Smooth muscle cell (in vitro differentiated cells): ENCODE measurements around the gene SBF2. TPM values are rescaled to one million over a fixed set of nuclear protein-coding genes. Genes with fewer than 3 reads are reported as not detected.

Source experiments
- DNase-seq: peaks from one replicate; lab custom pipeline; 2025; ENCODE audit not compliant: unreplicated experiment; lab: John Stamatoyannopoulos, UW
- H2AFZ ChIP-seq: fragments of 200-600 bp; sonication (generic); 2 replicates; pipeline ENCODE4 v1.6.0; 2016; ENCODE audit warnings: antibody characterized with exemption, low read depth, mild to moderate bottlenecking
- H3F3A ChIP-seq: fragments of 200-600 bp; sonication (generic); 2 replicates; pipeline ENCODE4 v1.6.0; 2017; ENCODE audit warnings: antibody characterized with exemption, low read depth
- H3K27ac ChIP-seq: fragments of 200-600 bp; sonication (generic); 2 replicates; pipeline ENCODE4 v1.5.1; 2016; ENCODE audit warnings: low read depth, mild to moderate bottlenecking
- H3K27me3 ChIP-seq: fragments of 200-600 bp; sonication (generic); 2 replicates; pipeline ENCODE4 v1.6.1; 2016; ENCODE audit warnings: low read depth, mild to moderate bottlenecking
- H3K36me3 ChIP-seq: fragments of 200-600 bp; sonication (generic); 2 replicates; pipeline ENCODE4 v1.5.1; 2016; ENCODE audit warnings: low read depth
- H3K4me1 ChIP-seq: fragments of 200-600 bp; sonication (generic); 2 replicates; pipeline ENCODE4 v1.5.1; 2016; ENCODE audit warnings: low read depth
- H3K4me2 ChIP-seq: fragments of 200-600 bp; sonication (generic); 2 replicates; pipeline ENCODE4 v1.6.0; 2016; ENCODE audit warnings: mild to moderate bottlenecking
- H3K4me3 ChIP-seq: fragments of 200-600 bp; sonication (generic); 2 replicates; pipeline ENCODE4 v1.5.1; 2016; ENCODE audit warnings: mild to moderate bottlenecking
- H3K79me2 ChIP-seq: fragments of 200-600 bp; sonication (generic); 2 replicates; pipeline ENCODE4 v1.6.0; 2016; ENCODE audit warnings: low read depth, mild to moderate bottlenecking
- H3K9ac ChIP-seq: fragments of 200-600 bp; sonication (generic); 2 replicates; pipeline ENCODE4 v1.6.0; 2016; ENCODE audit warnings: low read depth
- H3K9me3 ChIP-seq: fragments of 200-600 bp; sonication (generic); replicated peaks from 2 replicates; pipeline ENCODE4 v1.5.1; 2016; ENCODE audit warnings: low read depth
- H4K20me1 ChIP-seq: fragments of 200-600 bp; sonication (generic); 2 replicates; pipeline ENCODE4 v1.6.0; 2016; ENCODE audit warnings: low read depth
- CTCF ChIP-seq: fragments of 200-600 bp; sonication (generic); IDR thresholded peaks from 2 replicates; pipeline ENCODE4 v1.5.1; 2017; ENCODE audit warnings: borderline replicate concordance, mild to moderate bottlenecking, antibody characterized with exemption; ENCODE audit not compliant: insufficient read depth, poor library complexity, severe bottlenecking
- WGBS: methylation state at CpG from one replicate; pipeline ENCODE4 v1.1.7; 2016; ENCODE audit warnings: low lambda C conversion rate; 5-methylcytosine and 5-hydroxymethylcytosine counted together
- polyA plus RNA-seq: library from polyadenylated mRNA; unstranded; fragments of >200 nt; fragmentation: Nextera tagmentation; extraction: Ambion mirVana; gene quantifications from 2 replicates; pipeline ENCODE4 v1.2.1, GENCODE V29; 2016
- total RNA-seq: library from RNA; depleted of rRNA; stranded (reverse); fragments of >200 nt; gene quantifications from 2 replicates; pipeline ENCODE4 v1.2.3, GENCODE V29; 2014

SBF2 gene
- total and polyA plus RNA-seq, 2 experiments from 2014 or later, result 19.0 to 80.7 TPM

- no peak overlapping the region for H3K4me2 ChIP-seq
- peaks cover 5% of the 10 kb centered on the region for H4K20me1 ChIP-seq
- H2AFZ ChIP-seq, result no peak overlapping the region
- H3K9me3 ChIP-seq, result no peaks in the 10 kb centered on the region
- H3K27me3 ChIP-seq, result no peaks in the 10 kb centered on the region
- no peaks in the 10 kb centered on the region for H3K4me1 ChIP-seq
- no peaks in the 10 kb centered on the region for H3K36me3 ChIP-seq
- DNase-seq, result no peak
- H3K4me3 ChIP-seq, result no peak overlapping the region
- H3K27ac ChIP-seq, result no peak overlapping the region
- H3K9ac ChIP-seq, result no peak overlapping the region
- no peaks in the 10 kb centered on the region for H3F3A ChIP-seq
- 94% methylated on average over 1 of the region's 1 CpG for WGBS
- no peaks in the 10 kb centered on the region for H3K79me2 ChIP-seq
- TF ChIP-seq CTCF, result no peak
Observed at GRCh38 chr11:10017911-10018310, 276.1 kb downstream of the SBF2 start.

GRCh38 chr11:10017050-10017449 lies 277.0 kb downstream of the SBF2 start:
- no peaks in the 10 kb centered on the region for H3K9me3 ChIP-seq
- no peak overlapping the region for H3K9ac ChIP-seq
- H4K20me1 ChIP-seq, result peaks cover 5% of the 10 kb centered on the region
- no peak overlapping the region for H3K27ac ChIP-seq
- no peaks in the 10 kb centered on the region for H3K4me1 ChIP-seq
- no peaks in the 10 kb centered on the region for H3F3A ChIP-seq
- DNase-seq, result no peak
- no peak overlapping the region for H3K4me2 ChIP-seq
- 90% methylated on average over 1 of the region's 1 CpG for WGBS
- H3K27me3 ChIP-seq, result no peaks in the 10 kb centered on the region
- TF ChIP-seq CTCF, result no peak
- H3K4me3 ChIP-seq, result no peak overlapping the region
- no peak overlapping the region for H2AFZ ChIP-seq
- H3K36me3 ChIP-seq, result no peaks in the 10 kb centered on the region
- H3K79me2 ChIP-seq, result no peaks in the 10 kb centered on the region

- Histone ChIP-seq H3K27ac (no peak overlapping the region), H3K27me3 (no peaks in the 10 kb centered on the region), H3K4me1 (no peaks in the 10 kb centered on the region), H3K79me2 (no peaks in the 10 kb centered on the region), H2AFZ (no peak overlapping the region), H4K20me1 (no peaks in the 10 kb centered on the region), H3K4me2 (no peak overlapping the region), H3K36me3 (peaks cover 6% of the 10 kb centered on the region), H3K4me3 (no peak overlapping the region), H3K9ac (no peak overlapping the region), H3F3A (no peaks in the 10 kb centered on the region), H3K9me3 (peaks cover 8% of the 10 kb centered on the region)
- no peak for TF ChIP-seq CTCF
- no peak for DNase-seq
- WGBS, result 99% methylated on average over 3 of the region's 3 CpGs
Observed at GRCh38 chr11:10012068-10012467, 282.0 kb downstream of the SBF2 start.

GRCh38 chr11:10005955-10006525 lies 288.0 kb downstream of the SBF2 start:
- Histone ChIP-seq H2AFZ (no peak overlapping the region), H3K9ac (no peak overlapping the region), H3F3A (no peaks in the 10 kb centered on the region), H3K9me3 (peaks cover 8% of the 10 kb centered on the region), H4K20me1 (peaks cover 2% of the 10 kb centered on the region), H3K4me1 (no peaks in the 10 kb centered on the region), H3K4me2 (no peak overlapping the region), H3K36me3 (peaks cover 6% of the 10 kb centered on the region), H3K27ac (no peak overlapping the region), H3K27me3 (no peaks in the 10 kb centered on the region), H3K79me2 (no peaks in the 10 kb centered on the region), H3K4me3 (no peak overlapping the region)
- TF ChIP-seq CTCF, result no peak
- DNase-seq, result no peak
- 97% methylated on average over 5 of the region's 5 CpGs for WGBS
